ENCODE results near the gene TMTC2. TPM values are rescaled to one million over a fixed set of nuclear protein-coding genes. Genes with fewer than 3 reads are reported as not detected.

TMTC2 gene
- total RNA-seq, 4 donors from 2014 or later = 19.5 to 35.8 (median 22.9) TPM

DNA sequence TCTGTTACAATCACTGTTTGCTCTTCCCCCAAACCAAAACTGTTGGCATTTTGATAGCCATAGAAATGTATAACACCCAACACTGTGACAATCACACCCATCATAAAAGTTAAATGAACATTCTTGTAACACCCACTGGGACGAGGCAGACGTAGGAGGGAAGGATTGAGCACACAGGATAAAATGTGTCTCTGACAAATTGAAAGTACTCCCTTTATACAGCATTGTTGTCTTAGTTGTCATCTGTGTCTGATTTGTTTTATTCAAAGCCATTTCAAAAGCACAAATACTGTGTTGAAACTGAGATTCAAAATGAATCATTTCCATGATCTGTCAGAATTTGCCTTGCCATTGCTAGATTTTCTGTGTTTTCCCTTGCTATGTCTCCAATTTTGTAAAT, 436.3 kb downstream of the TMTC2 start:
- WGBS, 2 donors = 26 to 45% methylated on average over 2 of the region's 2 CpGs
- no peaks in the 10 kb centered on the region for H3K4me1 ChIP-seq
- no peaks in the 10 kb centered on the region for H3K36me3 ChIP-seq
- no peak overlapping the region for H3K4me3 ChIP-seq
- H3K27me3 ChIP-seq = no peaks in the 10 kb centered on the region
- DNase-seq (ENCODE audit: low spot score in 2 of 2) = no peak
- no peak for TF ChIP-seq EP300 (IDR thresholded peaks at IDR 0.05)
- TF ChIP-seq, protein P1, sequence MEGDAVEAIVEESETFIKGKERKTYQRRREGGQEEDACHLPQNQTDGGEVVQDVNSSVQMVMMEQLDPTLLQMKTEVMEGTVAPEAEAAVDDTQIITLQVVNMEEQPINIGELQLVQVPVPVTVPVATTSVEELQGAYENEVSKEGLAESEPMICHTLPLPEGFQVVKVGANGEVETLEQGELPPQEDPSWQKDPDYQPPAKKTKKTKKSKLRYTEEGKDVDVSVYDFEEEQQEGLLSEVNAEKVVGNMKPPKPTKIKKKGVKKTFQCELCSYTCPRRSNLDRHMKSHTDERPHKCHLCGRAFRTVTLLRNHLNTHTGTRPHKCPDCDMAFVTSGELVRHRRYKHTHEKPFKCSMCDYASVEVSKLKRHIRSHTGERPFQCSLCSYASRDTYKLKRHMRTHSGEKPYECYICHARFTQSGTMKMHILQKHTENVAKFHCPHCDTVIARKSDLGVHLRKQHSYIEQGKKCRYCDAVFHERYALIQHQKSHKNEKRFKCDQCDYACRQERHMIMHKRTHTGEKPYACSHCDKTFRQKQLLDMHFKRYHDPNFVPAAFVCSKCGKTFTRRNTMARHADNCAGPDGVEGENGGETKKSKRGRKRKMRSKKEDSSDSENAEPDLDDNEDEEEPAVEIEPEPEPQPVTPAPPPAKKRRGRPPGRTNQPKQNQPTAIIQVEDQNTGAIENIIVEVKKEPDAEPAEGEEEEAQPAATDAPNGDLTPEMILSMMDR (IDR thresholded peaks at IDR 0.05) = no peak
- no peak for TF ChIP-seq POLR2A (IDR thresholded peaks at IDR 0.05)
- peak overlapping the region in 1 of 4 donors; percentile 27 for H3K27ac ChIP-seq
- peaks cover 0 to 5% (median 0%) of the 10 kb centered on the region in 4 donors for H3K9me3 ChIP-seq

DNA sequence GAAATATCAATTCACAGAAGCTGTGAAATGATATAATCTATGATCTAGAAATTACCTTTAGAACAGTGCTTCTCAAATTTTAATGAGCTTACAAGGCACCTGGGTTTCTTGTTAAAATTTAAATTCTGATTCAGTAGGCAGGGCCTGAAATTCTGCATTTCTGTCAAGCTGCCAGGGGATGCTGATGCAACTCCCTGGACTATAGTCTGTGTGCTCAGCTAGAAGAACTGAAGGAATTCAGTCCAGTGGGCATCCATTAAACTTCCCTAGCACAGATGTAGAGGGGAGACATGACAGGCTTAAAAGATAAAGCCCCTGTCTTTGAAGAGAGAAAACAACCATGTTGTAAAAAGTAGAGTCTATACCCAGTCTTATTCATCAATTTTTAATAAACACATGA, 441.8 kb downstream of the TMTC2 start:
- Histone ChIP-seq H3K4me1 (no peaks in the 10 kb centered on the region), H3K27me3 (no peaks in the 10 kb centered on the region)
- DNase-seq (ENCODE audit: low spot score in 2 of 2) = no peak

DNA sequence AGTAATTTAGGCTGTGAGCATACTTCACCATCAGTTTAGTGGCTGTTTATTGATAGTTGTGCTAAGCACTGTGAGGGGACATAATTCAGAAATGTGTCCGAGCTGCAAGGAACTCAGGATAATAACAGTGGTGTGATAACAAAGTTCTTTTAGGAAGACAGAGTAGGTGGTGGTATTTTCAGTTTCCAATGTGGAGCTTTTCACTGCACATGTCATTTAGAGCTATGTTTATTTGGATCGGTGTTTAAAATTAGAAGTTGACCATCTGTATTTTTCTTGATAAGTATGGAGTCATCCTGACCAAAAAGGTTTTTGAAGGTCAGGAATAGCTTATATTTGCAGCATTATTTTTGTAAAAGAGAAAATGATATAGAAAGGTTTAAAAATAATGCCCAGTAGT, 443.5 kb downstream of the TMTC2 start:
- H3K4me3 ChIP-seq = no peak overlapping the region
- WGBS, 2 donors = 74 to 76% methylated on average over 2 of the region's 2 CpGs
- TF ChIP-seq POLR2A (IDR thresholded peaks at IDR 0.05) (no peak), EP300 (IDR thresholded peaks at IDR 0.05) (no peak)
- TF ChIP-seq, protein P1 (IDR thresholded peaks at IDR 0.05) = no peak
- no peaks in the 10 kb centered on the region for H3K9me3 ChIP-seq
- H3K27me3 ChIP-seq = no peaks in the 10 kb centered on the region
- H3K4me1 ChIP-seq = no peaks in the 10 kb centered on the region
- H3K27ac ChIP-seq = no peak overlapping the region
- H3K36me3 ChIP-seq = peaks cover 0 to 9% (median 0%) of the 10 kb centered on the region in 3 donors
- no peak for DNase-seq (ENCODE audit: low spot score in 2 of 2)

More for the DNA sequence above, 441.8 kb downstream of the TMTC2 start:
- no peak for TF ChIP-seq EP300 (IDR thresholded peaks at IDR 0.05)
- no peak for TF ChIP-seq POLR2A (IDR thresholded peaks at IDR 0.05)
- TF ChIP-seq, protein P1 (IDR thresholded peaks at IDR 0.05) = no peak
- no peaks in the 10 kb centered on the region for H3K9me3 ChIP-seq
- H3K36me3 ChIP-seq = peaks cover 0 to 9% (median 0%) of the 10 kb centered on the region in 3 donors
- no peak overlapping the region for H3K4me3 ChIP-seq
- no peak overlapping the region for H3K27ac ChIP-seq

DNA sequence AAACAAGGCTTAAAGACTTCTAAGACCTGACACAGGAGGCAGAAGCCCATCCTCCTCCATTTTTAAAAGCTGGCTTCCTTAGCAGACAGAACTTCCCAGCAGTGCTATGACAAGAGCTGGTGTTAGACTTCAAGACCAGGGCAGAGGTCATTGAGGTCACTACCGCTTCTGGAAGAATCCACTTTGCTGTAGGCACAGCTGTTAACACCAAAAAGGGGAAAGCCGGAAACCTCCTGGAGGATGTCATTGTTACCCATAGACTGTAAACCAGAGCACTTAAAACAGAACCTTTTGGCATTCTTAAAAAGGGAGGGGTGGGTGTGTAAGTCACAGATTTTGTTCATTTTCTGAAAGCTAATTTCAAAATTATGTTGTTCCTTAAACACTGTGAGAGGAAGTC, 445.7 kb downstream of the TMTC2 start:
- no peaks in the 10 kb centered on the region for H3K9me3 ChIP-seq
- H3K36me3 ChIP-seq = peaks cover 0 to 9% (median 0%) of the 10 kb centered on the region in 3 donors
- H3K4me1 ChIP-seq = no peaks in the 10 kb centered on the region
- TF ChIP-seq, protein P1 (IDR thresholded peaks at IDR 0.05) = no peak
- no peak for TF ChIP-seq EP300 (IDR thresholded peaks at IDR 0.05)
- no peak for TF ChIP-seq POLR2A (IDR thresholded peaks at IDR 0.05)
- no peak overlapping the region for H3K27ac ChIP-seq
- no peak overlapping the region for H3K4me3 ChIP-seq
- H3K27me3 ChIP-seq = no peaks in the 10 kb centered on the region
- 77 to 80% methylated on average over 2 of the region's 2 CpGs for WGBS, 2 donors
- DNase-seq (ENCODE audit: low spot score in 2 of 2) = no peak

DNA sequence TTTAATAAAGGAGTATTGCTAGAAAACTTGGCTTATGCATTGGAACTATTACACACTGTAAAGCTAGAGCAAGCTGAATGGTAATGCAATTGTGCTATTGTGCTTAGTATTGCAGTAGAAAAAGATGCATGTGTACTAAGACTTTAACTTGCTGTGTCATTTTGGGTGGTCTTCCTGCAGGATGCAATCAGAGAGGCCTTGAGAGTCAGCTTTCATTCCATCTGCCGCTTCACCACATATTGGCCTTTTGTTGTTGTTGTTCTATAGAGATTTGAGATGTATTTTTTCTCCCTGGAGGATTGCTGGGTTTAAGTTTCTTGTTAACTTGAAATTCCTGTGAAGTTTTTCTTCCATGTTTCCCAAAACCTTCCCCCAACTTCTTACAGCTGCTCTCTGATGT, 449.7 kb downstream of the TMTC2 start:
- H3K9me3 ChIP-seq = peaks cover 0 to 7% (median 0%) of the 10 kb centered on the region in 4 donors
- H3K4me3 ChIP-seq = no peak overlapping the region
- no peak for TF ChIP-seq POLR2A (IDR thresholded peaks at IDR 0.05)
- TF ChIP-seq, protein P1 (IDR thresholded peaks at IDR 0.05) = no peak
- TF ChIP-seq EP300 (IDR thresholded peaks at IDR 0.05) = no peak
- no peaks in the 10 kb centered on the region for H3K4me1 ChIP-seq
- H3K27ac ChIP-seq = no peak overlapping the region
- no peaks in the 10 kb centered on the region for H3K27me3 ChIP-seq
- WGBS, 2 donors = 44 to 50% methylated on average over 1 of the region's 1 CpG
- DNase-seq (ENCODE audit: low spot score in 2 of 2) = no peak
- peaks cover 0 to 9% (median 0%) of the 10 kb centered on the region in 3 donors for H3K36me3 ChIP-seq

Measured in tibial nerve (tissue), 4 donors.